Gastrocnemius medialis (tissue), 4 donors: ENCODE data around the gene SIX5.

Experiments
- CTCF ChIP-seq, 5 experiments: fragments of 450-650 bp in 3 of 5; fragments of 200-600 bp in 2 of 5; sonication (generic) in 2 of 5; IDR thresholded peaks in 4 of 5; conservative IDR thresholded peaks in 1 of 5; 1 replicate in 4 of 5; 2 replicates in 1 of 5; pipeline ENCODE4 v1.5.1; 2016 to 2019; ENCODE audit warnings: antibody characterized with exemption in 5 of 5, mild to moderate bottlenecking in 3 of 5, moderate library complexity in 3 of 5
- POLR2A ChIP-seq, 2 donors: fragments of 450-650 bp; IDR thresholded peaks; one replicate each; pipeline ENCODE4 v1.6.1; 2017; ENCODE audit warnings: antibody characterized with exemption in 2 of 2, mild to moderate bottlenecking in 2 of 2, moderate library complexity in 2 of 2

DNA sequence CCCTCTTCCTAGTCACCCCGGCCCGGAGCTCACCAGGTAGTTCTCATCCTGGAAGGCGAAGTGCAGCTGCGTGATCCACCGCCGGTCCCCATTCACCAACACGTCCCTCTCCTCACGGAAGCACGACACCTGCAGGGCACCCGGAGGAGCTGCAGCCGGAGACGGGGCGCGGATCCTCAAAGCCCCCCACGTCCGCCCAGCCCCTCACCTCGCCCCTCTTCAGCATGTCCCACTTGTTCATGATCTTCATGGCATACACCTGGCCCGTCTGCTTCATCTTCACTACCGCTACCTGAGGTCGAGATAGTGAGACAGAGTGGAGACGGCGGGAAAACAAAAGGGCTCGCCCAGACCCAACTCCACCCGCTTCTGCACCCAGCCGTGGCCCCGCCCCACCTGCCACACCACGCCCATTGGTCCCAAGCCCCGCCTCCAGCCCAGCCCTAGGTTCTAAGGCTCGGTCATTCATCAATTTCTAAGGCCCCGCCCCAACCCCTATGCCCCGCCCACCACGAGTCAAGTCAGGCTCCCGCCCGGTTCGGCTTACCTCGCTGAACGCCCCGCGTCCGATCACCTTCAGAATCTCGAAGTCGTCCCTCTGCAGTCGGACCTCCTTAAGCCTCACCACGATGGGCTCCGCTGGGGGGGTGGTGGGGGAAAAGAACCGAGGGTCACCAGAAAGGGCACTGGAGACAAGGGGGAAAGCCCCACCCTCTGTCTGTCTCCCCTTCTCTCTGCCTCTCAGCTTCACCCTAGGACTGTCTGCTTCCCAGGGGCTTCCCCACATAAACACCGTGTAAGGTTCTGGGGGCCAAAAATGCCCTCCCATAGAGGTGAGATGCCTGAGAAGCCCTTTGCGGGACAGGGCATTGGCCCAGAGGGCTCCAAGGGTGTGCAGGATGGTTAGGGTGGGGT lies 10.4 kb upstream of the SIX5 start:
- TF ChIP-seq CTCF (IDR thresholded peaks at IDR 0.05 in 4 of 5, conservative IDR thresholded peaks at IDR 0.05 in 1 of 5): peak in 2 of 5 experiments; percentile 25 to 33
- no peak for TF ChIP-seq POLR2A (IDR thresholded peaks at IDR 0.05)
